ENCODE data around the gene RSBN1L. TPM values are rescaled to one million over a fixed set of nuclear protein-coding genes. Genes with fewer than 3 reads are reported as not detected.

Gene RSBN1L
- 10.9 and 12.1 TPM in 2 replicates for total RNA-seq (2022)
- Bru-seq, nascent RNA: percentile 71 among the genes with signal in this experiment
- BruChase-seq, experiment 1, labeled RNA remaining after a 6-hour chase: percentile 68 among the genes with signal in this experiment
- percentile 70 among the genes with signal in this experiment for BruChase-seq, experiment 2, labeled RNA remaining after a 2-hour chase
- long read RNA-seq, full-length matches to known transcripts: 44 of 57 reads
- long read RNA-seq, partial matches to known transcripts: 8 of 57 reads
- long read RNA-seq, other reads (novel, unspliced or antisense): 5 of 57 reads

GRCh38 chr7:77696057-77696642 lies at the start of gene RSBN1L:
RSBN1L (plus strand) TSS chr7:77696459; CDS start chr7:77696470, 11 bp downstream.
- BruUV-seq (replicated peaks): no TSS peak
- Mint-ChIP-seq H3K27ac (ENCODE audit: low read depth, unreplicated experiment) (peak within 1 kb of the TSS; percentile 95), H3K27me3 (ENCODE audit: insufficient read depth, unreplicated experiment) (no peaks in the 10 kb centered on the region), H3K9me3 (ENCODE audit: unreplicated experiment) (no peaks in the 10 kb centered on the region), H3K4me3 (ENCODE audit: unreplicated experiment) (peak within 1 kb of the TSS; percentile 98), H3K36me3 (ENCODE audit: insufficient read depth, unreplicated experiment) (peaks cover 12% of the 10 kb centered on the region), H3K4me1 (ENCODE audit: insufficient read depth, unreplicated experiment) (peaks cover 24% of the 10 kb centered on the region)
- POLR2A ChIA-PET: interaction anchor here (0.6 to 7.3 kb wide), 36 partner anchors 9 to 282 kb away, joined by 3 to 150 read pairs (median 6); partner anchors contain the start of genes GSAP, PHTF2, PTPN12 and TMEM60
- intact Hi-C loops (cut with micrococcal nuclease): loop anchor here (1.0 kb wide), 1 partner anchor 63 kb away; no protein-coding TSS in a partner anchor
- TF ChIP-seq CTCF (IDR thresholded peaks at IDR 0.05; ENCODE audit: unreplicated experiment): no peak
- DNase-seq (ENCODE audit: unreplicated experiment): peak; percentile 98
- CTCF ChIA-PET: interaction anchor here (0.6 to 2.3 kb wide), 13 partner anchors 9 to 364 kb away, joined by 3 to 13 read pairs (median 4); no protein-coding TSS in a partner anchor

- ChIA-PET CTCF (interaction anchor here (0.6 to 13.6 kb wide), 6 partner anchors 11 to 112 kb away, joined by 3 to 196 read pairs (median 9); no protein-coding TSS in a partner anchor), POLR2A (interaction anchor here (0.5 to 0.7 kb wide), 3 partner anchors 36 to 147 kb away, joined by 3 to 4 read pairs (median 3); no protein-coding TSS in a partner anchor)
- no peak overlapping the region for H3K27ac Mint-ChIP-seq (ENCODE audit: low read depth, unreplicated experiment)
Observed at GRCh38 chr7:77648742-77649338, 47.4 kb upstream of the RSBN1L start.

GRCh38 chr7:77649716-77650349 lies 46.4 kb upstream of the RSBN1L start:
- H3K4me1 Mint-ChIP-seq (ENCODE audit: insufficient read depth, unreplicated experiment): no peaks in the 10 kb centered on the region
- H3K36me3 Mint-ChIP-seq (ENCODE audit: insufficient read depth, unreplicated experiment): peaks cover 36% of the 10 kb centered on the region
- TF ChIP-seq CTCF (IDR thresholded peaks at IDR 0.05; ENCODE audit: unreplicated experiment): no peak
- no peak overlapping the region for H3K4me3 Mint-ChIP-seq (ENCODE audit: unreplicated experiment)
- intact Hi-C loops (cut with micrococcal nuclease): loop anchor here (10.0 kb wide), 1 partner anchor 1275 kb away; no protein-coding TSS in a partner anchor
- H3K9me3 Mint-ChIP-seq (ENCODE audit: unreplicated experiment): no peaks in the 10 kb centered on the region
- no peak overlapping the region for H3K27ac Mint-ChIP-seq (ENCODE audit: low read depth, unreplicated experiment)
- ChIA-PET CTCF (interaction anchor here (1.0 to 13.6 kb wide), 10 partner anchors 10 to 286 kb away, joined by 3 to 196 read pairs (median 26); no protein-coding TSS in a partner anchor), POLR2A (interaction anchor here (0.6 to 1.1 kb wide), 3 partner anchors 47 to 193 kb away, joined by 3 to 4 read pairs (median 3); partner anchors contain the start of genes PHTF2 and TMEM60)
- no peak for DNase-seq (ENCODE audit: unreplicated experiment)
- BruUV-seq (replicated peaks): no TSS peak
- no peaks in the 10 kb centered on the region for H3K27me3 Mint-ChIP-seq (ENCODE audit: insufficient read depth, unreplicated experiment)

More at GRCh38 chr7:77648742-77649338, 47.4 kb upstream of the RSBN1L start:
- intact Hi-C loops (cut with micrococcal nuclease): no loop called here
- no peak for TF ChIP-seq CTCF (IDR thresholded peaks at IDR 0.05; ENCODE audit: unreplicated experiment)
- DNase-seq (ENCODE audit: unreplicated experiment): no peak
- Mint-ChIP-seq H3K4me1 (ENCODE audit: insufficient read depth, unreplicated experiment) (no peaks in the 10 kb centered on the region), H3K9me3 (ENCODE audit: unreplicated experiment) (no peaks in the 10 kb centered on the region), H3K4me3 (ENCODE audit: unreplicated experiment) (no peak overlapping the region), H3K36me3 (ENCODE audit: insufficient read depth, unreplicated experiment) (peaks cover 39% of the 10 kb centered on the region), H3K27me3 (ENCODE audit: insufficient read depth, unreplicated experiment) (no peaks in the 10 kb centered on the region)
- no TSS peak for BruUV-seq (replicated peaks)
